PC-9 (cell line): ENCODE results near the gene GAK. TPM values are rescaled to one million over a fixed set of nuclear protein-coding genes. Genes with fewer than 3 reads are reported as not detected.
A peak's percentile ranks its signal among the peaks of the same experiment; 100 is the strongest.

ENCODE experiments used
- BruUV-seq: library from RNA; stranded (reverse); fragments of 400-500 nt; replicated peaks from 2 replicates; lab custom pipeline; 2021; lab: Mats Ljungman, UMichigan
- CTCF ChIA-PET: fragments of 300-600 bp; sonication (Branson Sonifier 250); formaldehyde crosslinking; loops from one replicate; lab custom pipeline; 2022; ENCODE audit warnings: antibody characterized with exemption; lab: Charles Lee
- POLR2A ChIA-PET: fragments of 300-600 bp; sonication (Branson Sonifier 250); formaldehyde crosslinking; loops from one replicate; lab custom pipeline; 2022; ENCODE audit warnings: antibody characterized with exemption; ENCODE audit not compliant: unreplicated experiment; lab: Charles Lee
- DNase-seq, 2 experiments: peaks; one replicate each; pipeline versions ENCODE4 v3.0.0 to v3.0.0-alpha.2; 2015 to 2022; ENCODE audit warnings: mixed read lengths in 1 of 2
- H2AFZ ChIP-seq: fragments of 200-600 bp; sonication (generic); 2 replicates; pipeline ENCODE4 v1.8.1; 2017; ENCODE audit warnings: antibody characterized with exemption
- H3F3A ChIP-seq: fragments of 200-600 bp; sonication (generic); 2 replicates; pipeline ENCODE4 v1.8.1; 2017; ENCODE audit warnings: antibody characterized with exemption, mild to moderate bottlenecking, low read depth; ENCODE audit not compliant: insufficient read depth
- H3K27ac ChIP-seq: fragments of 200-600 bp; sonication (generic); 2 replicates; pipeline ENCODE4 v1.6.1; 2016; ENCODE audit warnings: mixed run types
- H3K27me3 ChIP-seq: fragments of 200-600 bp; sonication (generic); 2 replicates; pipeline ENCODE4 v1.6.1; 2016; ENCODE audit warnings: low read depth, mixed run types; ENCODE audit not compliant: insufficient read depth
- H3K36me3 ChIP-seq: fragments of 200-600 bp; sonication (generic); 2 replicates; pipeline ENCODE4 v1.6.1; 2016; ENCODE audit warnings: low read depth, mixed run types
- H3K4me1 ChIP-seq: fragments of 200-600 bp; sonication (generic); replicated peaks from 2 replicates; pipeline ENCODE4 v1.6.1; 2016; ENCODE audit warnings: mixed run types; ENCODE audit not compliant: insufficient read depth
- H3K4me2 ChIP-seq: fragments of 200-600 bp; sonication (generic); 2 replicates; pipeline ENCODE4 v1.6.1; 2017; ENCODE audit warnings: mixed run types
- H3K4me3 ChIP-seq: fragments of 200-600 bp; sonication (generic); 2 replicates; pipeline ENCODE4 v1.6.1; 2016; ENCODE audit warnings: mixed run types
- H3K79me2 ChIP-seq: fragments of 200-600 bp; sonication (generic); 2 replicates; pipeline ENCODE4 v1.6.1; 2017; ENCODE audit warnings: low read depth, mixed run types
- H3K9me2 ChIP-seq: fragments of 200-600 bp; sonication (generic); 2 replicates; pipeline ENCODE4 v1.8.1; 2017; ENCODE audit warnings: mild to moderate bottlenecking; ENCODE audit not compliant: insufficient read depth
- H3K9me3 ChIP-seq: fragments of 200-600 bp; sonication (generic); 2 replicates; pipeline ENCODE4 v1.8.1; 2016; ENCODE audit warnings: low read depth; ENCODE audit not compliant: insufficient read depth
- H4K20me1 ChIP-seq: fragments of 200-600 bp; sonication (generic); 2 replicates; pipeline ENCODE4 v1.8.1; 2017; ENCODE audit not compliant: insufficient read depth
- CTCF ChIP-seq: fragments of 200-600 bp; sonication (generic); conservative IDR thresholded peaks from 2 replicates; pipeline ENCODE4 v1.6.1; 2017; ENCODE audit warnings: mixed run types, antibody characterized with exemption, mild to moderate bottlenecking, moderate library complexity
- EZH2 ChIP-seq: fragments of 200-600 bp; sonication (generic); IDR thresholded peaks from 2 replicates; pipeline ENCODE4 v1.8.0; 2017; ENCODE audit warnings: antibody characterized with exemption, low read depth
- intact Hi-C: fragments of 100-400 bp; cut with micrococcal nuclease; formaldehyde crosslinking; loops from one replicate; pipeline ENCODE4 v1.10.0; 2022; ENCODE audit not compliant: unreplicated experiment
- total RNA-seq: library from RNA; stranded (reverse); gene quantifications from 2 replicates; pipeline ENCODE4 v1.2.3, GENCODE V29; 2021

Gene GAK
- total RNA-seq, 1 experiment from 2014 or later = 114 TPM

- H3F3A ChIP-seq = no peaks in the 10 kb centered on the region
- no peaks in the 10 kb centered on the region for H3K9me3 ChIP-seq
- no peak overlapping the region for H3K4me2 ChIP-seq
- peaks cover 8% of the 10 kb centered on the region; the same call in 1 of the 2 replicates for H4K20me1 ChIP-seq
- CTCF ChIA-PET = no interaction called here
- intact Hi-C loops = no loop called here
- no peaks in the 10 kb centered on the region for H3K27me3 ChIP-seq
- H3K27ac ChIP-seq = no peak overlapping the region
- H3K79me2 ChIP-seq = no peaks in the 10 kb centered on the region
- H3K4me3 ChIP-seq = no peak overlapping the region
- H3K9me2 ChIP-seq = no peaks in the 10 kb centered on the region
- H3K36me3 ChIP-seq = no peaks in the 10 kb centered on the region
- BruUV-seq = no TSS peak
- no peaks in the 10 kb centered on the region for H3K4me1 ChIP-seq
- DNase-seq = no peak
- no peak overlapping the region for H2AFZ ChIP-seq
- POLR2A ChIA-PET = no interaction called here
- TF ChIP-seq CTCF (no peak), EZH2 (no peak)
Measured at GRCh38 chr4:893276-893994, 38.7 kb downstream of the GAK start.

- H3K4me2 ChIP-seq = no peak overlapping the region
- ChIA-PET CTCF (no interaction called here), POLR2A (no interaction called here)
- H3K9me2 ChIP-seq = no peaks in the 10 kb centered on the region
- H3K79me2 ChIP-seq = no peaks in the 10 kb centered on the region
- H4K20me1 ChIP-seq = peaks cover 8% of the 10 kb centered on the region; the same call in 1 of the 2 replicates
- intact Hi-C loops = no loop called here
- peaks cover 4% of the 10 kb centered on the region; the same call in 1 of the 2 replicates for H3F3A ChIP-seq
- TF ChIP-seq EZH2 (no peak), CTCF (no peak)
- no peak overlapping the region for H2AFZ ChIP-seq
- no peaks in the 10 kb centered on the region for H3K27me3 ChIP-seq
- no peak for DNase-seq
- H3K4me1 ChIP-seq = no peaks in the 10 kb centered on the region
- H3K27ac ChIP-seq = no peak overlapping the region
- H3K9me3 ChIP-seq = no peaks in the 10 kb centered on the region
- BruUV-seq = no TSS peak
- no peaks in the 10 kb centered on the region for H3K36me3 ChIP-seq
- H3K4me3 ChIP-seq = no peak overlapping the region
Measured at GRCh38 chr4:892780-893179, 39.3 kb downstream of the GAK start.

GRCh38 chr4:891747-892146, 40.4 kb downstream of the GAK start:
- no TSS peak for BruUV-seq
- POLR2A ChIA-PET = no interaction called here
- intact Hi-C loops = no loop called here

More at GRCh38 chr4:891747-892146, 40.4 kb downstream of the GAK start:
- Histone ChIP-seq H3F3A (peaks cover 7% of the 10 kb centered on the region; the same call in 1 of the 2 replicates), H3K27ac (no peak overlapping the region), H3K36me3 (no peaks in the 10 kb centered on the region), H3K4me1 (no peaks in the 10 kb centered on the region), H3K79me2 (no peaks in the 10 kb centered on the region), H3K4me3 (no peak overlapping the region), H3K9me2 (no peaks in the 10 kb centered on the region), H3K4me2 (no peak overlapping the region), H4K20me1 (peaks cover 8% of the 10 kb centered on the region; the same call in 1 of the 2 replicates), H3K9me3 (no peaks in the 10 kb centered on the region), H3K27me3 (no peaks in the 10 kb centered on the region), H2AFZ (no peak overlapping the region)
- CTCF ChIA-PET = no interaction called here
- TF ChIP-seq CTCF (peak; percentile 36; the same call in 1 of the 2 replicates), EZH2 (no peak)
- peak in 1 of 2 experiments; percentile 7 for DNase-seq
